GM21381 (cell line): ENCODE results near the gene QRFP.

Source experiments
- ATAC-seq: cut with Tn5 transposase; IDR thresholded peaks from one replicate; pipeline ENCODE4 v1.9.1; 2021; ENCODE audit warnings: mild to moderate bottlenecking, moderate library complexity; ENCODE audit not compliant: unreplicated experiment

Gene QRFP

GRCh38 chr9:130934246-130934645, 37.6 kb upstream of the QRFP start:
- ATAC-seq: no peak

DNA sequence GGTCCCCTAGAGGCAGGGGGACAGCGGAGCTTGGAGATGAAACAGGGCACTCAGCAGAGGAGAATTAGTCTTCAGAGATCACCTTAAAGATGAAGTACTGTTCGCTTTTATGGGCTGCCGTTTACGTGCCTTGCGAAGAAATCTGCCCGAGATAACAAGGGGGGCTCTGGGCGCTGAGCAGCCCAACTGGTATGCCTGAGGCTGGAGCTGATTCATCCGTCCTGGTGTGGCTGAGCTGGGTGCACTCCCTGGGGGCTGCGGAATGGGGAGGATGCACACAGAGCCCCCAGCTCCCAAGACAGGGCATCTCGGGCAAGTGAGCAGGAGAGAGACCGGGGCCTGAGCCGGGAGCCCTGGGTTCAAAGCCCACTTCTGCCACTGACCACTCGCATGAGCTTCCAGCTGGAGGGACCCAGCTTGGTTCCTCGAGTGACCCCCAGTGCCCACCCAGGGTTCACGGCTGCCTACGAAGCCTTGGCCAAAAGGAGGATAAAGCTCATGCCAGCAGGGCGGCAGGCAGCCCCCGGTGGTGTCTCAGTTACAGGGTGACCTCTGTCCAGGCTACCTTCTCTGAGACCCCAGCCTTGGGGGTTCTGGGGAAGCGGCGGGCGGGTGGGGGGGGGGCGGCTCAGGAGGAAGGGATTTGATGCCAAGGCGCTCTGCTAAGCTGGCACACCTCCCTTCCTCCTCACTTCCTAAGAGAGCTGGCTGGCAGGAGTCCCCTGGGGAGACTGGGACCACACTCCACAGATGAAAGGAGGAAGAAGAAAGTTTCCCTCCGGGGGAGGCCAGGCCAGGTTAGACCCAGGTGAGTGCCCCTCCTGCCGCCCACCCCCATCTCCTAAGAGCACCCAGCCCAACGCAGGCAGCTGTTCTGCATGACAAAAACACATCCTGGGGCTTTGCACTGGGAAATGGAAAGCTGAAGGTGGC, 36.8 kb upstream of the QRFP start:
- ATAC-seq: no peak

- no peak for ATAC-seq
Measured at GRCh38 chr9:130932255-130933079, 35.9 kb upstream of the QRFP start.

GRCh38 chr9:130931508-130932254, 35.1 kb upstream of the QRFP start:
- no peak for ATAC-seq

DNA sequence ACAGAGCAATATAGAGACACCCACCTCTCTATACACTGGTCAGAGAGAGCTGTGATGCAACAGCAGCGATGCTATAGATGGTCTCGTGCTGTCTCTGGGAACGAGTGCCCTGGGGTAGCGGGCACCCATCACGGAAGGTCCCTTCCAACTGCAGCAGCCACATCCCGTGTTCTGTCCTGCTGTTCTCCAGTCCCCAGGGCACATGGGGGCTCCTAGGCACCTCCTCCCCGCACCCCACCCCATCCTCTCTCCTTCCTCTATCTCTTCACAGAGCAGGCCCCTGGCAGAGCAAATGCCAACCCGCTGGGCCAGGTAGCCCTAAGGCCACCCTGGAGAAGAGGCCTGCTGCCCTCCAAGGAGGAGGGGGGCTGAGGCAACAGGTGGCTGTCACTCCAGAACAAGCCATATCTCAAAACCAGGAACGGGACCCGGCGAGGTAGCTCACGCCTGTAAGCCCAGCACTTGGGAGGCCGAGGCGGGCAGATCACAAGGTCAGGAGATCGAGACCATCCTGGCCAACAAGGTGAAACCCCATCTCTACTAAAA, 34.3 kb upstream of the QRFP start:
- ATAC-seq: no peak

DNA sequence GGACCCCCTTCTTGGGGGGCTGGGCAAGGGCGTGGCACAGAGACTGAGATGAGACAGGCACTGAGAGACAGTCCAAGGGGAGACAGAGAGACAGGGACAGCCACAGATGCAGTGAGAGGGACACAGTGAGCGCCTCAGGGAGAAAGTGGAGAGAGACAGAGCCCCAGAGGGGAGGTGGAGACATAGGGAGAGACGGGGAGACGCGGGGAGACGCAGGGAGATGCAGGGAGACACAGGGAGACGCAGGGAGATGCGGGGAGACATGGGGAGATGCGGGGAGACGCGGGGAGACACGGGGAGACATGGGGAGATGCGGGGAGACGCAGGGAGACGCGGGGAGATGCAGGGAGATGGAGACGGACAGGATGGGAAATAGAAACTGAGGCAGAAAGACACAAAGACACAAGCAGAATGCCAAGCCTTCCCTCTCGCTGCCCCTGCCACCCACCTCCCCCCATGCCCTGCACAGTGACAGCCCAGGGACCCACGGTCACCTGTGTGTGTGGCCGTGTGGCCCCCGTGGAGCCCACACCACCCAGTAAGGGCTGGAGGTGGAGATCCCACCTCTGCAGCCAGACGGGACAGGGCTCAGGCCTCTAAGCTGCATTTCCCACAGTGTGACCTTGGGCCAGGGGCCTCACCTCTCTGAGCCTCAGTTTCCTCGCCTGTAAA, 33.7 kb upstream of the QRFP start:
- ATAC-seq: no peak

DNA sequence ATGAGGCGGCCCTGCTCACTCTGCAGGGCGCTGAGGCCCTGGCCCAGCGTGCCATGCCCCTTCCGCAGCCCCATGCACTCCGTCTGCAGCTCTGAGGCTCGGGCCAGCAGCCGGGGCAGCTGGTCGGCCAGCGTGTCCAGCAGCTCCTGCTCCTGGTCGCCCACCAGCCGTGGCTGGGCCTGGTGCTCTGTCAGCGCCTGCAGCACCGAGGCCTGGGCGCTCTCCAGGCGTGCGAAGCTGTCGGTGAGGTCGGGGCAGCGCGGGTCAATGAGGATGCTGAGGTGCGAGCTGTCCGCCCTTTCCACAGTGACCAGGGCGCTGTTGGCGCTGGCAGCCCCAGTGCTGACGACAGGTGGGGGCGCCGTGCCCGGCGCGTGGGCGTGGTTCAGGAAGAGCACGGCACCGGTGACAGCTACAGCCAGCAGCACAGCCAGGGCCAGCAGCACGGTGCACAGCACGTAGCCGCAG, 33.0 kb upstream of the QRFP start:
- ATAC-seq: no peak

DNA sequence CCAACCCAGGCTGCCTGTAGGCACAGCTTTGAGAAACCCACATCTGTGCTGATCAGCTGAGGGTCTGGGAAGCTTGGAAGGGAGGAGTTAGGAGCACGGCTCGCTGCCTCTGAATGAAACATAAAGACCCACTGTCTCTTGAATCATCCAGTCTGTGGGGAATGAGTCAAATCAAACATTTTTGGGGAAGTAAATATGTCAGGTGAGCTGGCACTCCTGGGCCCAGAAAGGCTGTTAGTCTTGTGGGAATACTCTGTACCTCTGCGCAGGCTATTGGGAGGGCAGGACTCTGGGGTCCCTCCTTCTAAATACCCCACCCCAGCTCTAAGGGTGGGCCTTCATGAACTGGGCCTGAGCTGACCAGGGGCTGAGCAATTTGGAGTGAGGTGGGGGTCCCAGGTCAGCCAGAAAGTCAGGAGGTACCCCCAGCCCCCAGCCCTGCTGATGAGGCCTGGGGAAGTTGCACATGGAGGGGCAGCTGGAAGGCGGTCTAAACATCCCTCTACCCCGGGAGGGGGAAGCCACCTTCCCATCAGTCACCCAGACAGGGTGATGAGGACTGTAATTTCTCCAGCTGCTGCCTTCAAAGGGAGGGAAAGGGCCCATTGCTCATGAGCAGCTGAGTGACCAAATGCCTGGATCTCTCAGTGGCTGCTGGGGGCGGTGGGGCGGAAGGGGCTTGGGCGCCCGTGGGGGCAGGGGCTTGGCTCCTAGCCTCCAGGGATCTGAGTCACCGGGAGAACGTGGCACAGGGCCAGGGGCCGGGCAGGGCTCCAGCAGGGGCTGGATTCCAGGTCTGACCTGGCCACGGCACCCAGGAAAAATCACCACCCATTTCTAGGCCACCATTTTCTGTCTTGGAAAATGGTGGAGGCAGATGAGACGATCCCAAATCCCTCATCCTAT, 31.6 kb upstream of the QRFP start:
- no peak for ATAC-seq

GRCh38 chr9:130927338-130927737, 30.7 kb upstream of the QRFP start:
- no peak for ATAC-seq

- ATAC-seq: no peak
Measured at GRCh38 chr9:130925050-130925678, 28.6 kb upstream of the QRFP start.

DNA sequence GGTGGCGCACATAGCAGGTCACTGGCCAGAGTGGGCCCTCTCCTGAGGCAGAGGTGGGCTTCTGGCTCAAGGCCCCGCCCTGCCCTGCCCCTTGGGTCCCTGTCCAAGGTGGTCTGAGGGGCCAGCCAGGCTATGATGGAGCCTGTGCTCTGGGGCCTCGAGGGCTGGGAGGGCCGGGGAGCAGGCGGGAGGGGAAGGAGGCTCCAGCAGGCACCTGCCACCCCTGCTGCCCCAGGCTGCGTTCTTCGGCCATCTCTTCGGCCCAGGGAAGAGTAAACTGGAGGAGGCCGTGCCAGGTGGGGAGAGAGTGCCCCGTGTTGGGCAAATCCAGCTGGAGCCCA, 27.8 kb upstream of the QRFP start:
- ATAC-seq: no peak

DNA sequence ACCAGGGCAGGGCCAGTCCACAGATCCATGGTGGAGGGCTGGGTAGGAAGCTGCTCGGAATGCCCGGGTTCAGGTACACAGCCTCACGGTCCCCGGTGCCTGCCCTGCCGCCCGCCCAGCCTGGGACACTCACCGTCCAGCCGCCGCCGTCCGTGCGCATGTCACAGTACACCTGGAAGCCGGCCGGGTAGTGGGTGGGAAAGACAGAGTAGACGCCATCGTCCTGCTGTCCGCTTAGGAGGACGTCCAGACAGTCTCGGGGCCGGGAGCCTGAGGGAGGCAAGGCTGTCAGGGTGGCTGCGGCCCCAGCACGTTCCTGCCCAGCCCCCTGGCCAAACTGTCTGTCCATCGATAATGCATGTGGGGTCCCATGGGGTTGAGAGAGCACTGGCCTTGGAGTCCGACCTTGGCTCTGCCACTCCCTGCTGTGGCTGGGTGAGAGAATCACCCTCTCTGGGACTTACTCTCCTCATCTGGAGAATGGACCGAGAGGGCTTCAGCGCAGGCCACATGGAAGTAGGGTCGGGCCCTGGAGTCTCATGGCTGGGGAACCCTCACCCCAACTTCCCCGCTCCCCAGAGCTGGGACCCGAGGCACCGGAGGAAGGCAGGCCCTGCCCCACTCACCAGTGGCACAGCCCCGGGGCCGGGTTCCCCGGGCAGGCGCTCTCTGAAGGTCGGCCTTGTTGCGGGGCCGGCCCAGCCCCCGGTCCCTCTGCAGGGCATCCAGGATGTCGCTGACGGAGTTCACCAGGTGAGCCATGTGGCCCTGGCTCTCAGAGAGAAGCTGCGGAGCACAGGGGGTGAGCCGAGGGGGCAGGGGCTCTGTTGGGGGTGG, 27.2 kb upstream of the QRFP start:
- no peak for ATAC-seq

DNA sequence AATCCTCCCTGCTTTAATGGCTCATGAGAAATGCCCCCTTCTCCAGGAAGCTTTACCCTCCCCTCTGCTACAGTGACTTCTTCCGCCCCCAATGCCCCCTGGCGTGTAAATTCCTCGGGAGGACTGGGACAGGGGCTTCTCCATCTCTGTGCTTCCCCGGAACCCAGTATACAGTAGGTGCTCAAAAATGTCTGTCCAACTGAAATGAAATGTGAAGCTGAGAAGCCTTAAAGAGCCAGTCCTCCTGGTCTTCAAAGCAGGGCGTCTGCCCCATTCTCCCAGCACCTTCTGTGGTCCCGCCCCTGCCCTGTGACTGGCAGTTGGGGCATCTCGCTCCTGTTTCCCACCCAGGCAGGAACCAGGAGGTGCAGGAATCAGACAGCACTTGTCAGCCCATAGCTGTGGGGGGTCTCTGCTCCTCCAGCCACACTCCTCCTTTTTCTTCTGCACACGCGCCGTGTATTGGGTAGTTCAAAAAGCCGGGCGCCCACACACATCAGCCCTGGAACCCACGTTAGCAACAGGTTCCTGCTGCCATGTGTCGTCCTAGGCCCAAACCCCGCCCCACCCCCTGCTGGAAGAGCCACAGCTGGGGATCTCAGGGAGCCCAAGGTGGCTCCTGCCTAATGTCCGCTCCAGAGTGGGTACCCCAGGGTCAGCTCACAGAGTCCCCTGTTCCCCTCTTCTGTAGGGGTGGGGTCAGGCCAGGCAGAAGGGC, 26.4 kb upstream of the QRFP start:
- ATAC-seq: no peak

DNA sequence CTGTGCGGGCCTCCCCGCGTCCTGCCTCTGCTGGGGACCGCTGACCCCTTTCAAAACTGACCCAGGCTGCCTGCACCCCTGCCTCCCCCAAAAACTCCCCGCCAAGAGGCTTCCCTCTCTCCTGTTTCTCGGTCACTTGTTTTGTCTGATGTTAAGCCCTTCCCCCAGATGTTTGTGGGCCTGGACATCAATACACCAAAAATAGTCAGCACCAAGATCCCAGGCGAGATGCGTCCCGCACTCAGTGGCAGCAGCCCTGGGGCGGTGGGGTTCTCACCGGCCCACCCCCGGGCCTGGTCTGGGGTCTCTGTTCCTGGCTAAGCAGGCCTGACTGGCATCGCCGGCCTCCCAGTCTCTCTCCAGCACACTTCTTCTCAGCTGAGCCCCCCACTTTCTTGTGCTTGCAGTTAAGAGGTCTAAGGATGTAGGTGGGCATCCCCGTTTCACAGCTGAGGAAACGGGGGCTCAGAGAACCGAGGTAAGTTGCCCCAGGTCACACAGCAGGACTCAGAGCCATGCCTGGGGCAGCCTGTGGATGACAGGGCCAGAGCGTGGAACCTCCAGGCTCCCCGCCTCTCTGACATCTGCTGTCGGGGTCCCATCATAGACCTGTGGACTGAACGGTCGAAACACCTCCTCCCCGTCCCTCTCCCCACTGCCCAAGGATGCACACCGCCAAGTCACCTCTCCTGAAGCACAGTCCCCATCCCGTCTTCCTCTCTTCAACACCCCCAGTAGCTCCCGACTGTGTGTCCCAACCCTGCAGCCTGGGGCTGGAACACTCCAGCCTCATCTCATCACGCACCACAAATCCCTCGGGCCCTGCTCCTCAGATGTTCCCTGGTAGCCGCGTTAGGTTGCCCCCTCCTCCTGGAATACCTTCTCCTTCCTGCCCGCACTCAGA, 25.6 kb upstream of the QRFP start:
- ATAC-seq: no peak

DNA sequence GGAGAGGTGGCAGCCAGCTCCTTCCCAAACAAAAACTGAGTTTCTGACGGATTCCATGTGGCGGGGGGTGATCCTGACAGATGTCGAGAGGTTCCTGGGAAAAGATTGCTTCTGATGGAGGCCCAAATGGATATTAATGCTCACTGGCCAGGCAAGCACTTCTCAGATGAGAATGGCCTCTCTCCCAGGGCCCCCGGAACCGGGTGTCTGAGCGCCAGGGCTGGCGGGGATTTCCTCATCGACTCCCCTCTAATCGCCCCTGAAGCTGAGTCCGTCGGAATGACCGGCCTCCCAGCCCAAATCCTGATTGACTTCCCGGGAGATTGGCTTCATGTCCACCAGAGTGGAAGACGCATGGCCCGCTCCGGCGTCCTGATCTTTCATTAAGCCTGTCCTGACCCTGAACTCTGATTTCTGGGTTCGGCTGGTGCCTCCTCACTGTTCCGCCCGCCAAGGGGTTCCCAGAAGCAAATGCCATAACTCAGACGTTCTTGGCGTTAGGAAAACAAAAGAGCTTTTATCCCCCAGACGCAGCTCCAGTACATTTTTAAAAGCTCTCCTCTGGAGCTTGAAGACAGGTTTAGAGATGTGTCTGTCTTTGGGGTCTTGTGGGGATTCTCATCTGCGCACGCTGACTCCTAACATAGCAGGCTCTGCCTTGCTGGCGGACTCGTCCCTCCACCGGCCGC, 24.8 kb upstream of the QRFP start:
- no peak for ATAC-seq

GRCh38 chr9:130920762-130921299, 24.2 kb upstream of the QRFP start:
- no peak for ATAC-seq
